ENCODE results near the gene CYP4F8.
"Not testable (repeated sequence)": the region's sequence is repeated elsewhere in the genome, so short reads cannot be mapped to it uniquely, and the experiment has no call there.

CYP4F8 gene

GRCh38 chr19:15669891-15670290 lies 54.9 kb downstream of the CYP4F8 start:
- Histone ChIP-seq H3K9me3 (ENCODE audit: control insufficient read depth, insufficient read depth, low read length) (peaks cover 22% of the 10 kb centered on the region), H3K27ac (ENCODE audit: low read length) (no peak overlapping the region), H3K27me3 (ENCODE audit: control insufficient read depth, insufficient read depth, low read length) (no peaks in the 10 kb centered on the region), H3K4me1 (ENCODE audit: control insufficient read depth, insufficient read depth, low read length) (no peaks in the 10 kb centered on the region), H3K4me3 (ENCODE audit: low read length) (no peak overlapping the region; the same call in 1 of the 2 replicates), H3K36me3 (ENCODE audit: control insufficient read depth, insufficient read depth, low read length) (no peaks in the 10 kb centered on the region)
- no peak for DNase-seq (ENCODE audit: low read depth, low spot score)
- WGBS (ENCODE audit: insufficient coverage, insufficient read length) = no CpG with 5 or more reads among the region's 4 CpGs

GRCh38 chr19:15671237-15671821 lies 56.3 kb downstream of the CYP4F8 start:
- H3K4me3 ChIP-seq (ENCODE audit: low read length) = no peak overlapping the region
- no peak for DNase-seq (ENCODE audit: low read depth, low spot score)
- H3K36me3 ChIP-seq (ENCODE audit: control insufficient read depth, insufficient read depth, low read length) = no peaks in the 10 kb centered on the region
- no CpG with 5 or more reads among the region's 5 CpGs for WGBS (ENCODE audit: insufficient coverage, insufficient read length)
- no peaks in the 10 kb centered on the region for H3K4me1 ChIP-seq (ENCODE audit: control insufficient read depth, insufficient read depth, low read length)
- no peaks in the 10 kb centered on the region for H3K27me3 ChIP-seq (ENCODE audit: control insufficient read depth, insufficient read depth, low read length)
- no peak overlapping the region for H3K27ac ChIP-seq (ENCODE audit: low read length)
- peaks cover 18% of the 10 kb centered on the region for H3K9me3 ChIP-seq (ENCODE audit: control insufficient read depth, insufficient read depth, low read length)

GRCh38 chr19:15671891-15672579 lies 57.0 kb downstream of the CYP4F8 start:
- Histone ChIP-seq H3K4me1 (ENCODE audit: control insufficient read depth, insufficient read depth, low read length) (no peaks in the 10 kb centered on the region), H3K36me3 (ENCODE audit: control insufficient read depth, insufficient read depth, low read length) (no peaks in the 10 kb centered on the region), H3K4me3 (ENCODE audit: low read length) (no peak overlapping the region), H3K27me3 (ENCODE audit: control insufficient read depth, insufficient read depth, low read length) (no peaks in the 10 kb centered on the region), H3K27ac (ENCODE audit: low read length) (no peak overlapping the region), H3K9me3 (ENCODE audit: control insufficient read depth, insufficient read depth, low read length) (peaks cover 13% of the 10 kb centered on the region)
- DNase-seq (ENCODE audit: low read depth, low spot score) = no peak
- WGBS (ENCODE audit: insufficient coverage, insufficient read length) = no CpG with 5 or more reads among the region's 10 CpGs

- H3K27me3 ChIP-seq (ENCODE audit: control insufficient read depth, insufficient read depth, low read length) = no peaks in the 10 kb centered on the region
- no CpG with 5 or more reads among the region's 6 CpGs for WGBS (ENCODE audit: insufficient coverage, insufficient read length)
- no peak for DNase-seq (ENCODE audit: low read depth, low spot score)
- H3K4me3 ChIP-seq (ENCODE audit: low read length) = no peak within 1 kb of the TSS
- H3K9me3 ChIP-seq (ENCODE audit: control insufficient read depth, insufficient read depth, low read length) = peaks cover 13% of the 10 kb centered on the region
- H3K4me1 ChIP-seq (ENCODE audit: control insufficient read depth, insufficient read depth, low read length) = no peaks in the 10 kb centered on the region
- no peak within 1 kb of the TSS for H3K27ac ChIP-seq (ENCODE audit: low read length)
- no peaks in the 10 kb centered on the region for H3K36me3 ChIP-seq (ENCODE audit: control insufficient read depth, insufficient read depth, low read length)
Observed at GRCh38 chr19:15672580-15673175, 57.7 kb downstream of the CYP4F8 start, which contains the start of gene CYP4F12. Gene CYP4F12, plus strand, starts transcription at chr19:15673087. Its CDS starts 443 bp downstream, at chr19:15673530.

- Histone ChIP-seq H3K4me1 (ENCODE audit: control insufficient read depth, insufficient read depth, low read length) (no peaks in the 10 kb centered on the region), H3K4me3 (ENCODE audit: low read length) (no peak overlapping the region), H3K27me3 (ENCODE audit: control insufficient read depth, insufficient read depth, low read length) (no peaks in the 10 kb centered on the region), H3K27ac (ENCODE audit: low read length) (no peak overlapping the region), H3K36me3 (ENCODE audit: control insufficient read depth, insufficient read depth, low read length) (no peaks in the 10 kb centered on the region), H3K9me3 (ENCODE audit: control insufficient read depth, insufficient read depth, low read length) (peaks cover 15% of the 10 kb centered on the region)
- WGBS (ENCODE audit: insufficient coverage, insufficient read length) = no CpG with 5 or more reads among the region's 9 CpGs
- no peak for DNase-seq (ENCODE audit: low read depth, low spot score)
Observed at GRCh38 chr19:15673176-15673654, 58.2 kb downstream of the CYP4F8 start.

GRCh38 chr19:15675560-15675959 lies 60.5 kb downstream of the CYP4F8 start:
- DNase-seq (ENCODE audit: low read depth, low spot score) = no peak
- no peak overlapping the region for H3K4me3 ChIP-seq (ENCODE audit: low read length)
- H3K9me3 ChIP-seq (ENCODE audit: control insufficient read depth, insufficient read depth, low read length) = peaks cover 15% of the 10 kb centered on the region
- no peaks in the 10 kb centered on the region for H3K36me3 ChIP-seq (ENCODE audit: control insufficient read depth, insufficient read depth, low read length)
- H3K27ac ChIP-seq (ENCODE audit: low read length) = no peak overlapping the region
- no peaks in the 10 kb centered on the region for H3K4me1 ChIP-seq (ENCODE audit: control insufficient read depth, insufficient read depth, low read length)
- no CpG with 5 or more reads among the region's 3 CpGs for WGBS (ENCODE audit: insufficient coverage, insufficient read length)
- H3K27me3 ChIP-seq (ENCODE audit: control insufficient read depth, insufficient read depth, low read length) = no peaks in the 10 kb centered on the region

GRCh38 chr19:15679089-15679488 lies 64.1 kb downstream of the CYP4F8 start:
- Histone ChIP-seq H3K4me3 (ENCODE audit: low read length) (no peak overlapping the region), H3K9me3 (ENCODE audit: control insufficient read depth, insufficient read depth, low read length) (peaks cover 17% of the 10 kb centered on the region), H3K36me3 (ENCODE audit: control insufficient read depth, insufficient read depth, low read length) (no peaks in the 10 kb centered on the region), H3K27ac (ENCODE audit: low read length) (no peak overlapping the region), H3K4me1 (ENCODE audit: control insufficient read depth, insufficient read depth, low read length) (no peaks in the 10 kb centered on the region), H3K27me3 (ENCODE audit: control insufficient read depth, insufficient read depth, low read length) (no peaks in the 10 kb centered on the region)
- no peak for DNase-seq (ENCODE audit: low read depth, low spot score)
- no CpG with 5 or more reads among the region's 4 CpGs for WGBS (ENCODE audit: insufficient coverage, insufficient read length)

GRCh38 chr19:15679865-15680264 lies 64.8 kb downstream of the CYP4F8 start:
- not testable (repeated sequence) for H3K27ac ChIP-seq (ENCODE audit: low read length); H3K27me3 ChIP-seq (ENCODE audit: control insufficient read depth, insufficient read depth, low read length); H3K36me3 ChIP-seq (ENCODE audit: control insufficient read depth, insufficient read depth, low read length); H3K4me1 ChIP-seq (ENCODE audit: control insufficient read depth, insufficient read depth, low read length); DNase-seq (ENCODE audit: low read depth, low spot score); H3K4me3 ChIP-seq (ENCODE audit: low read length)
- WGBS (ENCODE audit: insufficient coverage, insufficient read length) = no CpG with 5 or more reads among the region's 4 CpGs
- H3K9me3 ChIP-seq (ENCODE audit: control insufficient read depth, insufficient read depth, low read length) = peaks cover 19% of the 10 kb centered on the region
